NCI-H1694 (cell line): ENCODE data around the gene FHIP2A.
"Not testable (repeated sequence)": the region's sequence is repeated elsewhere in the genome, so short reads cannot be mapped to it uniquely, and the experiment has no call there.

Source experiments
- DNase-seq: peaks from one replicate; lab custom pipeline; 2025; lab: John Stamatoyannopoulos, UW

Gene FHIP2A

DNA sequence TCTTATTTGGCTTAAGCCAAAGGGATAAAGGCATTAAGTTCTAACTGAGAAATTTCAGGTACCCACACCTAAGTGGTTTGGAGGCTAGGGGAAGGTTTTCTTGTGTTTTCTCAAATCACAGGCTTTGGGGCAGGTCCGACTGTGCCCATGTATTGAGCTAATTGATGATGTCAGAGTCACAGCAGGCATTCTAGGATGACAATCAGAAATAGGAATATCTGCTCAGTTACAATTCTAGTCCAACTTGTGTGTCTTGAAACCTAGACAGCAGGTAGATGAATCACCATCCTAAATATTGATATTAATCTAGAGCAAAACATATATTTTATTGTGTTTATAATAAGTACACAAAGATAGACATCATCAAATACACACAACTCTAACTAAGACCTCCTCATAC is 2.3 kb upstream of the FHIP2A start:
- DNase-seq, result no peak

GRCh38 chr10:114821915-114822443 is 399 bp downstream of the FHIP2A start:
- DNase-seq, result no peak

DNA sequence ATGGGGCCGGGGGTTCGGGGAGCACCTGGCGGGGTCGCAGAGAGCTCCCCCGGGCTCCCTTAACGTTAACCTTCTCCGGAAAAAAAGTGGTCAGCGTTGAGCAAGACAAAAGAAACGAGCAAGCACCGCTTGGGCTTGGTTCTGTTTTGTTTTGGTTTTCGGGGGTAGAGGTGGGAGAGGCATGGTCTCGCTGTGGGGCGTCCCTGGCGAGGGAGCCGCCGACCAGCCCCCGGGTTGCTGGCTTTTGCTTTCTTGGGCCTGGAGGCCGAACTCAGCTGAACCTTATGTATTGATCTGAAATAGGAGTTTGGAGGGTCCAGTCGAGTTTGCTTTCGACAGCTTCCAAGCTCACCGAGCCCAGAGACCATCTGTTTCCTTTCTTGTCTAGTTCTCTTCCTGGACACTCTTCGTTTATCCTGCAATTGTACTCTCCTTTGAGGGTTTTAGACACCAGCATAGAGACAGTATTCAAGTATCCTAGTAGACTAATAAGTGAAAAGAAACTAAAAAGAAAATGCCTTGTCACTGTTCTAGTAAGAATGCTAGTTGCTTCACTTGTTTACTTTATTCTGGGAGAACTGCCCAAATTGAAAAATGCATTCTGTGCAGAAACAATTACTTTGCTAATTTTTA is 980 bp downstream of the FHIP2A start:
- DNase-seq, result no peak

- DNase-seq, result no peak
Measured at GRCh38 chr10:114823077-114823463, 1.5 kb downstream of the FHIP2A start.

DNA sequence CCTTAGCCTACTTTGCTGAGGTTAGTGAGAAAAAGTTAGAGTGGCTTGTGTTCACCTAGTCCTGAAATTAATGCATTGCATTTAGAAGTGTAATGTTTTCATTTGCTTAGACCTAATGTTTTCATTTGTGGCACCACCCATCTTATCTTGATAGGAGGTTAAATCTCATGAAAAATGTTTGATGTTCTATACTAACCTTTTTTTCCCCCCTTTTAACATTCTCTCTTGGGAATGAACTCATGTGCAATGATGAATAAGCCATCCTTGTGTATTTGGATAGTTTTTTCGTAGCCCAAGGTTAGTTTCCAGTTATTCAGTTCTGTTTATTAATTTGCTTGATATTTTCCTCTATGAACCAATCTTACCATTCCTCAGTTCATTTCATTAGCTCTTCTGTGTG is 2.8 kb downstream of the FHIP2A start:
- DNase-seq, result no peak

GRCh38 chr10:114825513-114826253 is 4.1 kb downstream of the FHIP2A start:
- no peak for DNase-seq

DNA sequence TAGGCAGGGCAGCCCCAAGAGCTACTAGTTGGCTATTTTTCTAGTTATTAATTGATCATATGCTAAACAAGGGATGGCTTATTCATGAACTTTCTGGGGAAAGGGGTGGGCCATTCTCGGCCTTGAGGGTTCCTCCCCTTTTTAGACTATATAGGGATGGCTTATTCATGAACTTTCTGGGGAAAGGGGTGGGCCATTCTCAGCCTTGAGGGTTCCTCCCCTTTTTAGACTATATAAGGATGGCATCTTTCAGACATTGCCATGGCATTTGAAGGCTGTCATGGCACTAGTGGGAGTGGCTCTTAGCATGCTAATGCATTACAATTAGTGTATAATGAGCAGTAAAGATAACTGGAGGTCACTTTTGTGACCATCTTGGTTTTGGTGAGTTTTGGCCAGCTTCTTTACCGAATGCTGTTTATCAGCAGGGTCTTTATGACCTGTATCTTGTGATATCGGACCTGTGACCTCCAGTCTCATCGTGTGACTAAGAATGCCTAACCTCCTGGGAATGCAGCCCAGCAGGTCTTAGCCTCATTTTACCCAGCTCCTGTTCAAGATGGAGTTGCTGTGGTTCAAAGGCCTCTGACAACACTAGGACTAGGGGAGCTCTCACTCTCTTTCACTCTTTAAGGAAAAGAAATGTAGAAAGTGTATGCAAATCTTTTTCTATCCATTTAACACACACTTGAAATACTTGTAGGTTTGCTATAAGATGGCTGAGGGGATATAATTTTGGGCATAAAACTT is 7.8 kb downstream of the FHIP2A start:
- DNase-seq, result no peak

DNA sequence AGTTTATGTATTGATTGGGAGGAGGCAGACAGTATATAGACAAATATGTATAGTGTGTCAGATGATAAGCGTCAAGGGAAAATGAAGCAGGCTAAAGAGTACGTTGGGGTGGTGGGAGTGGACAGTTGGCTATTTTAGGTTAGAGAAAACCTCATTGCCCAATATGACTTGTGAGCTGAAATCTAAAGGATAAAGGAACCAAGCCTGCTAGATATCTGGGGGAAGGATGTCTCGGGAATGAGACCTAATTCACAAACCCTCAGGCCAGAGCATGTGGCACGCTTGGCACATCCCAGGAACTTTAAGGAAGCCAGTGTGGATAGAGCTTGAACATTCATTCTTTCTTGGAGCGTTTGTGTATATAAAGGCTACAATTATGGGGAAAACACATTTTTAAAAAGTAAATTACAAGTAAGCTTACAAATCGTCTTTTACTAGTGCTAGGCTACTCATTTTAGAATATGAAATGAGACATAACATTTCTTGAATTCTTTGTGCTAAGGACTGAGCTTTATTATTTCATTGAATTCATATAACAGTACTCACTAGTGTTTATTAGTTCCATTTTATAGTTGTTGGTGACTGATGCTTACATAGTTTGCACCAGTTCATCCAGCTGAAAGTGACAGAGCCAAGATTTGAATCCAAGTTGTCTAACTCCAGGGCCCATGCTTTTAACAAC is 9.7 kb downstream of the FHIP2A start:
- no peak for DNase-seq

- DNase-seq, result no peak
Measured at GRCh38 chr10:114837690-114838089, 16.1 kb downstream of the FHIP2A start.

- no peak for DNase-seq
Measured at GRCh38 chr10:114839901-114840300, 18.3 kb downstream of the FHIP2A start.

- no peak for DNase-seq
Measured at GRCh38 chr10:114845978-114846693, 24.6 kb downstream of the FHIP2A start.

DNA sequence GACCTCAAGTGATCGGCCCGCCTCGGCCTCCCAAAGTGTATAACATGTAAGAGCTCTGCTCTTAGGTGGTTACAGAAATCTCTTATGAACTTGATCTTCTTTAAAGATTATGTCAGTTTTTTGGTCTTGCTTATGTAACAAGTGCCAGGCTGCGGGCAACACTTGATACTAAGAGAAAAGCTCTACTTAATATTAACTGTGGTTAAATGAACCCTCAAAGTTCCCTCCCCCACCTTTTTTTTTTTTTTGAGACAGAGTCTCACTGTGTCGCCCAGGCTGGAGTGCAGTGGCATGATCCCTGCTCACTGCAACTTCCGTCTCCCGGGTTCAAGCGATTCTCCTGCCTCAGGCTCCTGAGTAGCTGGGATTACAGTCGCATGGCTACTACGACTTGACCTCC is 25.9 kb downstream of the FHIP2A start:
- not testable (repeated sequence) for DNase-seq

- no peak for DNase-seq
Measured at GRCh38 chr10:114849674-114850073, 28.1 kb downstream of the FHIP2A start.

DNA sequence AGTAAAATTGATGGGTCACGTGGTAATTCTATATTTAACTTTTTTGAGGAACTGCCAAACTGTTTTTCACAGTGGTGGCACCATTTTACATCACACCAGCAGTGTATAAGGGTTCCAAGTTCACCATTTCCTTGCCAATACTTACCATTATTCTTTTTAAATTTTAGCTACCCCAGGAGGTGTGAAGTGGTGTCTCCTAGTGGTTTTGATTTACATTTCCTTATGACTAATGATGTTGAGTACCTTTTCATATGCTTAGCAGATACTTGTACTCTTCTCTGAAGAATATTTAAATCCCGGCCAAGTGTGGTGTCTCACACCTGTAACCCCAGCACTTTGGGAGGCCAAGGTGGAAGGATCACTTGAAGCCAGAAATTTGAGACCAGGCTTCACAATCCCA is 28.5 kb downstream of the FHIP2A start:
- DNase-seq, result no peak

DNA sequence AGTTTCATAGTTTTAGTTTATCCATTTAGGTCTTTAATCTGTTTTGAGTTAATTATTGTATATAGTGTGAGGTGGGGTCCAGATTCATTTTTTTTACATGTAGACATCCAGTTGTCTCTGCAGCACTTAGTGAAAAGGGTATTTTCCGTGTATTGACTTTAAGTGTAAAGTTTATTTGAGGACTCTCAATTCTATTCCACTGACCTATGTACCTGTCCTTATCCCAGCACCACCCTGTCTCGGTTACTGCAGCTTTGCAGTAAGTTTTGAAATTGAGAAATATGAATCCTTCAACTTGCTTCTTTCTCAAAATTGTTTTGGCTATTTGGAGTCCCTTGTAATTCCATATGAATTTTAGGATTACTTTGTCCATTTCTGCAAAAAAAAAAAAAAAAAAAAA is 29.8 kb downstream of the FHIP2A start:
- no peak for DNase-seq

DNA sequence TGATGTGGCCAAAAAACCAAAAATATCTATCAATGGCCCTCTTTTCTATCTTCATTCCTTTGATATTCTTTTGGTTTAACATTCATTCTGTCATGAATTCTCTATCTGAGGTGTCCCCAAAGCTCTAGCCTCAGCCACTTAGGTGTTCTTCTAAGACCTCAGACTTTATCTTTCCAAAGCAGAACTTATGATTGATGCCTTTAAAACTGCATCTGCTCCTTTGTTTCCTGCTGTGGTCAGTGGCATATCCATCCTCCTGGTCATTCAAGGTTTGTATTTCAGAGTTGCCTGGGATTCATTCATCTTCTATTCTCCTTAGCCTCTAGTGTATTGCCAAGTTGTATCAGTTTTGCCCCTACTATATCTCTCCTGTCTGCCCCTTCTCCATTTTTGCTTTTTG is 30.6 kb downstream of the FHIP2A start:
- DNase-seq, result no peak

DNA sequence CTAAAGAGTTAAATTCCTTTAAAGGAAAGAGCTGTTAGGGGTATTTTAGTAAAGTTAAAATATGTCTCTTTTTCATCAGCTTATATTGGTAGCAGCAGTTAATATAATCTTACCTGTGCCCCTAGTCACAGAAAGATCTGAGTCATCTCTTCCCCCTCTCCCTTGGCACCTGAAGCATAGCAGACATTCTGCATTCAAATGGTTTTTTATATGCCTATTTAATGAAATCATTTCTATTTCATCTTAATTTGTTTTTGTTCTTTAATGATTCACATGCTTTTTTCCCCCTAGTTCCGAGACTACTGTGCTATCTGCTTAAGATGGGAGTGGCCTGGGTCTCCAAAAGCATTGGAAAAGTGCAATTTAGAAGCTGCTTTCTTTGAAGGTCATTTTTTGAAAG is 33.3 kb downstream of the FHIP2A start:
- no peak for DNase-seq

DNA sequence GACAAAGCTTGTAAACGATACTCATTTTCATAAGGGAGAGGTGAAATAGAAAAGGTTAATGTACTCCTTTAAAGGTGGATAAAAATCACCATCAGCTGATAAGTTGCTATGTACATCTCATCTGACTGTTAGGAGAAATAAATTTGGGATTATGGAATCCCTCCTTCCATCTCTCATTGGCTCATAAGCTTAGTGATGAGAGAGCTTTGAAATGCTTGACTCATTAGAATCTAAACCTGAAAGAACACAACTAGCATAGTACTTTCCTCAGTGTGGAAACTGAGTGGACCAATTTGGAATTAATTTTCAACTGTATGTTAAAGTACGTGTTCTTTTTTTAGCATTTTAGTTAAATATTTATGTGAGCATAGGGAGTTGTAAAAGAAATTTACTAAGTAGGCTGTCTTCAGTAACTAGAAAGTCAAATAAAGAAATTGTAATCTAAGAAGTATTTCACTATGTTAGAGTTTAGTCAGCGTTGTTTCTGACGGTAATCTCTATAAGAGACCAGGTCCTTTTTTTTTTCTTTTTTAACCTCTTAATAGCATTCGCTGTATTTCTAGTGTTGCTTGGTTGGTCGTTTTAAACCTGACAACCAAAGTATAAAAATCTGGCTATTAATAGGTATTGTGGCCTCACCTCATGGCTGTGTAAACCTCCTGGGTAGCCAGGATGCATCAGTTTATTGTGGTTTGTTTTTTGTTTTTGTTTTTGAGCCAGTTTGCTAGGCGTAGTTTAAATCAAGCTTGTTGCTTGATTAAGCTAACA is 34.4 kb downstream of the FHIP2A start:
- no peak for DNase-seq

GRCh38 chr10:114856544-114857287 is 35.1 kb downstream of the FHIP2A start:
- no peak for DNase-seq

- not testable (repeated sequence) for DNase-seq
Measured at GRCh38 chr10:114857288-114857565, 35.6 kb downstream of the FHIP2A start.
